GM12878 (cell line): Measurements from ENCODE around the gene TMED1. TPM values are rescaled to one million over a fixed set of nuclear protein-coding genes. Genes with fewer than 3 reads are reported as not detected.
A peak's percentile ranks its signal among the peaks of the same experiment; 100 is the strongest.

Experiments
- ATAC-seq: fragments of 200-7000 bp; cut with Tn5 transposase; 3 replicates; pipeline ENCODE4 v1.9.1; 2020; ENCODE audit warnings: mild to moderate bottlenecking, moderate library complexity
- BruUV-seq: library from RNA; stranded (reverse); fragments of 400-500 nt; replicated peaks from 2 replicates; lab custom pipeline; 2021; lab: Mats Ljungman, UMichigan
- CTCF ChIA-PET: fragments of 300-600 bp; sonication (Branson Sonifier 250); formaldehyde crosslinking; extraction: SDS; loops from one replicate; lab custom pipeline; 2021; ENCODE audit warnings: inconsistent platforms; lab: Yijun Ruan, JAX
- POLR2A ChIA-PET: fragments of 350-600 bp; formaldehyde crosslinking; extraction: SDS; loops from one replicate; lab custom pipeline; 2021; ENCODE audit warnings: inconsistent platforms; lab: Charles Lee
- RAD21 ChIA-PET: fragments of 300-600 bp; sonication (Branson Sonifier 250); formaldehyde crosslinking; loops from one replicate; lab custom pipeline; 2023; ENCODE audit warnings: antibody characterized with exemption; ENCODE audit not compliant: unreplicated experiment; lab: Charles Lee
- SMC1A ChIA-PET: fragments of 300-600 bp; sonication (Branson Sonifier 250); formaldehyde crosslinking; loops from one replicate; lab custom pipeline; 2023; ENCODE audit not compliant: unreplicated experiment, uncharacterized antibody; lab: Charles Lee
- DNase-seq: peaks from one replicate; pipeline ENCODE4 v3.0.0-alpha.2; 2011; ENCODE audit warnings: low read depth, low spot score
- FAIRE-seq: peaks from 3 replicates; lab custom pipeline; 2011; peaks lifted over from hg19 to GRCh38; lab: Jason Lieb, UNC
- H2AFZ ChIP-seq: 2 replicates; pipeline ENCODE4 v1.6.0; 2011; ENCODE audit warnings: low read depth, low read length, control low read depth; ENCODE audit not compliant: control insufficient read depth
- H3K27ac ChIP-seq: 2 replicates; pipeline ENCODE4 v1.5.1; 2011; ENCODE audit warnings: control low read depth; ENCODE audit not compliant: control insufficient read depth, insufficient read depth
- H3K27me3 ChIP-seq, 2 experiments: replicated peaks in 1 of 2; 2 replicates each; pipeline versions ENCODE4 v1.6.0 to v1.6.1; 2011; ENCODE audit warnings: low read length in 1 of 2; ENCODE audit not compliant: control insufficient read depth in 2 of 2, insufficient read depth in 2 of 2
- H3K36me3 ChIP-seq, 2 experiments: 2 replicates each; pipeline ENCODE4 v1.5.1; 2011; ENCODE audit warnings: low read length in 1 of 2; ENCODE audit not compliant: control insufficient read depth in 2 of 2, insufficient read depth in 2 of 2
- H3K4me1 ChIP-seq: 2 replicates; pipeline ENCODE4 v1.6.1; 2011; ENCODE audit warnings: mild to moderate bottlenecking, low read length, moderate library complexity, mixed read lengths; ENCODE audit not compliant: control insufficient read depth, insufficient read depth
- H3K4me2 ChIP-seq: 2 replicates; pipeline ENCODE4 v1.6.0; 2011; ENCODE audit warnings: control low read depth; ENCODE audit not compliant: control insufficient read depth, insufficient read depth
- H3K4me3 ChIP-seq: fragments of 200-600 bp; sonication (generic); 2 replicates; pipeline ENCODE4 v1.5.1; 2016
- H3K79me2 ChIP-seq: 2 replicates; pipeline ENCODE4 v1.6.0; 2011; ENCODE audit warnings: low read length; ENCODE audit not compliant: control insufficient read depth, insufficient read depth
- H3K9ac ChIP-seq: 2 replicates; pipeline ENCODE4 v1.8.0; 2011; ENCODE audit warnings: low read length, control low read depth, mixed read lengths; ENCODE audit not compliant: control insufficient read depth, insufficient read depth
- H3K9me3 ChIP-seq: replicated peaks from 3 replicates; pipeline ENCODE4 v1.5.1; 2011; ENCODE audit warnings: mild to moderate bottlenecking, low read length; ENCODE audit not compliant: control insufficient read depth, insufficient read depth
- H4K20me1 ChIP-seq: 2 replicates; pipeline ENCODE4 v1.6.0; 2011; ENCODE audit not compliant: control insufficient read depth, insufficient read depth
- EP300 ChIP-seq, 2 experiments: fragments of 150-350 bp in 1 of 2; IDR thresholded peaks; 2 replicates each; pipeline ENCODE4 v1.6.1; 2011 to 2012; ENCODE audit warnings: low read depth in 2 of 2, low read length in 2 of 2, borderline replicate concordance in 1 of 2, improper control_type of control experiment in 1 of 2, inconsistent platforms in 1 of 2; ENCODE audit not compliant: control insufficient read depth in 1 of 2
- HDGF ChIP-seq: fragments of 450-650 bp; IDR thresholded peaks from 2 replicates; pipeline ENCODE4 v1.6.1; 2016; ENCODE audit warnings: antibody characterized with exemption
- KDM1A ChIP-seq: fragments of 200-600 bp; sonication (generic); IDR thresholded peaks from 2 replicates; pipeline ENCODE4 v1.6.1; 2016; ENCODE audit warnings: borderline replicate concordance
- MTA3 ChIP-seq: IDR thresholded peaks from 2 replicates; pipeline ENCODE4 v1.6.1; 2012; ENCODE audit warnings: low read length, inconsistent platforms, borderline replicate concordance
- NBN ChIP-seq: fragments of 450-650 bp; IDR thresholded peaks from 2 replicates; pipeline ENCODE4 v1.6.1; 2016
- NR2F1 ChIP-seq: fragments of 450-650 bp; conservative IDR thresholded peaks from 2 replicates; pipeline ENCODE4 v1.6.1; 2017; ENCODE audit warnings: mild to moderate bottlenecking
- PAX5 ChIP-seq: IDR thresholded peaks from 2 replicates; pipeline ENCODE4 v1.6.1; 2011; ENCODE audit warnings: low read depth, low read length, borderline replicate concordance
- PML ChIP-seq: IDR thresholded peaks from 2 replicates; pipeline ENCODE4 v1.6.1; 2012; ENCODE audit warnings: low read length, inconsistent platforms
- SIX5 ChIP-seq: IDR thresholded peaks from 2 replicates; pipeline ENCODE4 v1.6.1; 2011; ENCODE audit warnings: mild to moderate bottlenecking, low read depth, low read length, moderate library complexity; ENCODE audit not compliant: severe bottlenecking
- TCF12 ChIP-seq: IDR thresholded peaks from 2 replicates; pipeline ENCODE4 v1.6.1; 2011; ENCODE audit warnings: low read depth, mild to moderate bottlenecking, low read length
- WGBS: methylation state at CpG from one replicate; pipeline ENCODE4 v1.1.6; 2016; ENCODE audit warnings: low lambda C conversion rate; ENCODE audit not compliant: insufficient replicate concordance, insufficient coverage; ENCODE audit errors: missing lambda C conversion rate; 5-methylcytosine and 5-hydroxymethylcytosine counted together
- in situ Hi-C: fragments of 300-500 bp; cut with MboI; formaldehyde crosslinking; loops from 9 replicates; pipeline ENCODE4 v1.14.3; 2018; ENCODE audit warnings: mixed read lengths
- intact Hi-C: fragments of 100-400 bp; cut with micrococcal nuclease; formaldehyde crosslinking; loops from one replicate; pipeline ENCODE4 v1.14.2; 2022; ENCODE audit not compliant: unreplicated experiment
- polyA plus RNA-seq, 11 experiments: library from polyadenylated mRNA; depleted of rRNA in 4 of 11; unstranded in 6 of 11; stranded (reverse) in 5 of 11; fragments of >200 nt; fragmentation: Nextera tagmentation in 4 of 11; fragmentation: Illumina TruSeq in 1 of 11; extraction: Ambion mirVana in 4 of 11; extraction: Trizol in 1 of 11; gene quantifications; 1 replicate in 1 of 11; 2 replicates in 10 of 11; pipeline versions ENCODE4 v1.2.1 to v1.2.3, GENCODE V29; 2011 to 2016; ENCODE audit warnings: inconsistent platforms in 2 of 11, missing spikeins in 2 of 11, low read depth in 1 of 11
- total RNA-seq, 4 experiments: library from RNA; depleted of rRNA in 3 of 4; stranded (reverse); fragments of >200 nt in 3 of 4; fragmentation: Illumina TruSeq in 1 of 4; extraction: Trizol in 1 of 4; gene quantifications; 2 replicates each; pipeline versions ENCODE4 v1.2.1 to v1.2.3, GENCODE V29; 2013 to 2021
- TF ChIP-seq, protein P1 (sequence below): IDR thresholded peaks from 2 replicates; pipeline ENCODE4 v1.6.1; 2011; ENCODE audit warnings: borderline replicate concordance, low read depth, mild to moderate bottlenecking, moderate library complexity, mixed read lengths, low read length; ENCODE audit not compliant: insufficient read depth; ENCODE audit errors: extremely low read length
- TF ChIP-seq, protein P2 (sequence below), 3 experiments: IDR thresholded peaks in 2 of 3; conservative IDR thresholded peaks in 1 of 3; 2 replicates each; pipeline ENCODE4 v1.5.1; 2011; ENCODE audit warnings: low read depth in 3 of 3, low read length in 3 of 3, mild to moderate bottlenecking in 3 of 3, control low read depth in 2 of 3, moderate library complexity in 2 of 3, inconsistent platforms in 1 of 3, mixed read lengths in 1 of 3; ENCODE audit not compliant: control insufficient read depth in 2 of 3, insufficient read depth in 1 of 3; ENCODE audit errors: extremely low read depth in 1 of 3
- TF ChIP-seq, protein P3 (sequence below): fragments of 450-650 bp; IDR thresholded peaks from 2 replicates; pipeline ENCODE4 v1.6.1; 2016; ENCODE audit warnings: mild to moderate bottlenecking
- TF ChIP-seq, protein P4 (sequence below): fragments of 450-650 bp; IDR thresholded peaks from 2 replicates; pipeline ENCODE4 v1.6.1; 2017; ENCODE audit warnings: antibody characterized with exemption, mild to moderate bottlenecking, moderate library complexity

Gene TMED1
- total and polyA plus RNA-seq, 10 of the 15 experiments (the other 5 are each of a cell fraction or from before 2014, with no cell fraction given) = 0.60 to 23.1 (median 12.3) TPM

DNA sequence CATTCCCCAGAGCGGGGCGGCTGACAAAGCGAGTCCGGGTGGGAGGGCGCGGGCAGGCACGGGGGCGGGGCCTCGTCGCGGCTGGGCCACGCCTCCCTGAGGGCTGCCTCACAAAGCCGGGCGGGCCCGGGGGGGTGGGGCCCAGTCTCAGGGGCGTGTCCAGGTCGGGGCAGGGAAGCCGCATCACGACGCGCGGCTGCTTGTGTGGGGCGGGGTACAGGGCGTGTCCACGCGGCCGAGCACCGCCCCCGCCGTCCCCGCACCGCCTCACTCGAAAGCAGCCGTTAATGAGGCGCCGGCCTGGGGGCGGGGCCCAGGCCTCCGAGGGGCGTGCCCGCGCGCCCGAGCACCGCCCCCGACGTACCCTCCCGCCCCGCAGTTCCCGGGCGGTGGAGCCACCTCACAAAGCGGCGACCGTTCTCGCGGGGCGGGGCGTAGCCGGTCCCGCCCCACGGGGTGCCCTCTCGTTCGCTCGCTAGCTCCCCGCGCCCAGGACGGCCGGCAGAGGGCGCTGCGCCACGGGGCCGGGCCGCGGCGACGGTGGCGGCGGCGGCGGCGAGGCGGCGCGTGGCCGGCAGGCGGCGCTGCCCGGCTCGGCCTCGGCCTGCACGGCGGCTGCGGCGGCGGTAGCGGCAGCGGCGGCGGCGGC, 35.1 kb upstream of the TMED1 start, which contains the start of gene CARM1 (continued):
- TF ChIP-seq, protein P1, sequence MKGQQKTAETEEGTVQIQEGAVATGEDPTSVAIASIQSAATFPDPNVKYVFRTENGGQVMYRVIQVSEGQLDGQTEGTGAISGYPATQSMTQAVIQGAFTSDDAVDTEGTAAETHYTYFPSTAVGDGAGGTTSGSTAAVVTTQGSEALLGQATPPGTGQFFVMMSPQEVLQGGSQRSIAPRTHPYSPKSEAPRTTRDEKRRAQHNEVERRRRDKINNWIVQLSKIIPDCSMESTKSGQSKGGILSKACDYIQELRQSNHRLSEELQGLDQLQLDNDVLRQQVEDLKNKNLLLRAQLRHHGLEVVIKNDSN = no peak
- TF ChIP-seq PAX5 (peak; percentile 29; the same call in 1 of the 2 replicates), SIX5 (peak; percentile 15), TCF12 (0 out of 2 replicates have a peak, but pooled peaks have one; percentile 30), NR2F1 (0 out of 2 replicates have a peak, but pooled peaks have one; percentile 15)

DNA sequence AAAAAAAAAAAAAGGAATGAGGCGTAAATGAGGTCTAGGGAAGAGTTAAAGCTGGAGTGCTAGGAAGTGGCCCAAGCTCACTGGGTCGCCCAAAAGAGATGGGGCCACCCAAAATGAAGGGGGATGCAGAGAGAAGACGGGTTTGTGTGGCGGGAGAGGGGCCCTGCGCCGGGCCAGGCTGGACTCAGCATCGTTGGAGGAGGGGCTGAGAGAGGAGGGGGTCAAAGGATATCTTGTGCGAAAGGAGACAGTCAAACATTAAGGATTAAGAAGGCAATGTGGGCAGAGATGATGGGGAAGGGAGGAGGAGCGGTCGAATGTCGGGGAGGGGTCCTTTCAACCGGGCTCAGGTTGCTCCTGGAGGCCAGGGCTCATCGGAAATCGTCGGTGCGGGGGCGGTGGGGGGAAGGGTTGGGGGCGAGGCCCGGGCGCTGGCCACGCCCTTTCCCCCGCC, 34.5 kb upstream of the TMED1 start:
- peaks cover 29% of the 10 kb centered on the region for H3K4me1 ChIP-seq
- DNase-seq (no peak), FAIRE-seq (no peak), ATAC-seq (peak; percentile 1)
- BruUV-seq = no TSS peak
- H2AFZ ChIP-seq = peak overlapping the region; percentile 82
- intact Hi-C loops = loop anchor here (10.0 kb wide), 1 partner anchor 694 kb away; no protein-coding TSS in a partner anchor
- 6% methylated on average over 14 of the region's 22 CpGs for WGBS
- CTCF ChIA-PET = interaction anchor here (0.5 to 1.4 kb wide), 12 partner anchors 10 to 289 kb away, joined by 3 to 6 read pairs (median 4); partner anchors contain the start of genes DNM2 and TMED1
- SMC1A ChIA-PET = no interaction called here
- H3K27ac ChIP-seq = peak overlapping the region; percentile 87
- peak overlapping the region; percentile 97 for H3K4me2 ChIP-seq
- H3K9ac ChIP-seq = peak overlapping the region; percentile 74
- no peaks in the 10 kb centered on the region for H3K9me3 ChIP-seq
- no peaks in the 10 kb centered on the region for H3K27me3 ChIP-seq
- no peaks in the 10 kb centered on the region for H4K20me1 ChIP-seq
- RAD21 ChIA-PET = interaction anchor here (0.5 to 4.4 kb wide), 11 partner anchors 17 to 505 kb away, joined by 3 to 42 read pairs (median 3); partner anchors contain the start of genes CCDC159, DNM2, TMED1 and TMEM205
- peak overlapping the region; percentile 62 for H3K4me3 ChIP-seq
- POLR2A ChIA-PET = interaction anchor here (0.6 to 1.4 kb wide), 4 partner anchors 9 to 278 kb away, joined by 3 to 4 read pairs (median 4); partner anchors contain the start of gene LDLR
- no peaks in the 10 kb centered on the region for H3K36me3 ChIP-seq
- in situ Hi-C loops = no loop called here
- peaks cover 36% of the 10 kb centered on the region for H3K79me2 ChIP-seq
- TF ChIP-seq MTA3 = no peak
- peak; percentile 94 for TF ChIP-seq HDGF
- TF ChIP-seq PML = no peak
- TF ChIP-seq, protein P2, sequence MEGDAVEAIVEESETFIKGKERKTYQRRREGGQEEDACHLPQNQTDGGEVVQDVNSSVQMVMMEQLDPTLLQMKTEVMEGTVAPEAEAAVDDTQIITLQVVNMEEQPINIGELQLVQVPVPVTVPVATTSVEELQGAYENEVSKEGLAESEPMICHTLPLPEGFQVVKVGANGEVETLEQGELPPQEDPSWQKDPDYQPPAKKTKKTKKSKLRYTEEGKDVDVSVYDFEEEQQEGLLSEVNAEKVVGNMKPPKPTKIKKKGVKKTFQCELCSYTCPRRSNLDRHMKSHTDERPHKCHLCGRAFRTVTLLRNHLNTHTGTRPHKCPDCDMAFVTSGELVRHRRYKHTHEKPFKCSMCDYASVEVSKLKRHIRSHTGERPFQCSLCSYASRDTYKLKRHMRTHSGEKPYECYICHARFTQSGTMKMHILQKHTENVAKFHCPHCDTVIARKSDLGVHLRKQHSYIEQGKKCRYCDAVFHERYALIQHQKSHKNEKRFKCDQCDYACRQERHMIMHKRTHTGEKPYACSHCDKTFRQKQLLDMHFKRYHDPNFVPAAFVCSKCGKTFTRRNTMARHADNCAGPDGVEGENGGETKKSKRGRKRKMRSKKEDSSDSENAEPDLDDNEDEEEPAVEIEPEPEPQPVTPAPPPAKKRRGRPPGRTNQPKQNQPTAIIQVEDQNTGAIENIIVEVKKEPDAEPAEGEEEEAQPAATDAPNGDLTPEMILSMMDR (IDR thresholded peaks at IDR 0.05 in 2 of 3, conservative IDR thresholded peaks at IDR 0.05 in 1 of 3; ENCODE audit: control insufficient read depth in 2 of 3, extremely low read depth in 1 of 3, insufficient read depth in 1 of 3, low read depth in 3 of 3, low read length in 3 of 3) = no peak
- TF ChIP-seq, protein P3, sequence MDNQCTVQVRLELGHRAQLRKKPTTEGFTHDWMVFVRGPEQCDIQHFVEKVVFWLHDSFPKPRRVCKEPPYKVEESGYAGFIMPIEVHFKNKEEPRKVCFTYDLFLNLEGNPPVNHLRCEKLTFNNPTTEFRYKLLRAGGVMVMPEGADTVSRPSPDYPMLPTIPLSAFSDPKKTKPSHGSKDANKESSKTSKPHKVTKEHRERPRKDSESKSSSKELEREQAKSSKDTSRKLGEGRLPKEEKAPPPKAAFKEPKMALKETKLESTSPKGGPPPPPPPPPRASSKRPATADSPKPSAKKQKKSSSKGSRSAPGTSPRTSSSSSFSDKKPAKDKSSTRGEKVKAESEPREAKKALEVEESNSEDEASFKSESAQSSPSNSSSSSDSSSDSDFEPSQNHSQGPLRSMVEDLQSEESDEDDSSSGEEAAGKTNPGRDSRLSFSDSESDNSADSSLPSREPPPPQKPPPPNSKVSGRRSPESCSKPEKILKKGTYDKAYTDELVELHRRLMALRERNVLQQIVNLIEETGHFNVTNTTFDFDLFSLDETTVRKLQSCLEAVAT = peak; percentile 59; the same call in 1 of the 2 replicates
- no peak for TF ChIP-seq KDM1A
- TF ChIP-seq NBN = peak; percentile 94
- TF ChIP-seq, protein P4, sequence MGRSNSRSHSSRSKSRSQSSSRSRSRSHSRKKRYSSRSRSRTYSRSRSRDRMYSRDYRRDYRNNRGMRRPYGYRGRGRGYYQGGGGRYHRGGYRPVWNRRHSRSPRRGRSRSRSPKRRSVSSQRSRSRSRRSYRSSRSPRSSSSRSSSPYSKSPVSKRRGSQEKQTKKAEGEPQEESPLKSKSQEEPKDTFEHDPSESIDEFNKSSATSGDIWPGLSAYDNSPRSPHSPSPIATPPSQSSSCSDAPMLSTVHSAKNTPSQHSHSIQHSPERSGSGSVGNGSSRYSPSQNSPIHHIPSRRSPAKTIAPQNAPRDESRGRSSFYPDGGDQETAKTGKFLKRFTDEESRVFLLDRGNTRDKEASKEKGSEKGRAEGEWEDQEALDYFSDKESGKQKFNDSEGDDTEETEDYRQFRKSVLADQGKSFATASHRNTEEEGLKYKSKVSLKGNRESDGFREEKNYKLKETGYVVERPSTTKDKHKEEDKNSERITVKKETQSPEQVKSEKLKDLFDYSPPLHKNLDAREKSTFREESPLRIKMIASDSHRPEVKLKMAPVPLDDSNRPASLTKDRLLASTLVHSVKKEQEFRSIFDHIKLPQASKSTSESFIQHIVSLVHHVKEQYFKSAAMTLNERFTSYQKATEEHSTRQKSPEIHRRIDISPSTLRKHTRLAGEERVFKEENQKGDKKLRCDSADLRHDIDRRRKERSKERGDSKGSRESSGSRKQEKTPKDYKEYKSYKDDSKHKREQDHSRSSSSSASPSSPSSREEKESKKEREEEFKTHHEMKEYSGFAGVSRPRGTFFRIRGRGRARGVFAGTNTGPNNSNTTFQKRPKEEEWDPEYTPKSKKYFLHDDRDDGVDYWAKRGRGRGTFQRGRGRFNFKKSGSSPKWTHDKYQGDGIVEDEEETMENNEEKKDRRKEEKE = no peak
- TF ChIP-seq EP300 (IDR thresholded peaks at IDR 0.05; ENCODE audit: borderline replicate concordance in 1 of 2, control insufficient read depth in 1 of 2, low read depth in 2 of 2, low read length in 2 of 2) = no peak
